Caco-2 (cell line): Measurements from ENCODE around the gene PPP1R13B. TPM values are rescaled to one million over a fixed set of nuclear protein-coding genes. Genes with fewer than 3 reads are reported as not detected.

Experiments used
- BruUV-seq: library from RNA; stranded (reverse); fragments of 400-500 nt; replicated peaks from 2 replicates; lab custom pipeline; 2021; lab: Mats Ljungman, UMichigan
- CTCF ChIA-PET: fragments of 300-600 bp; sonication (Branson Sonifier 250); formaldehyde crosslinking; loops from one replicate; lab custom pipeline; 2022; ENCODE audit warnings: antibody characterized with exemption; lab: Charles Lee
- POLR2A ChIA-PET: fragments of 300-600 bp; sonication (Branson Sonifier 250); formaldehyde crosslinking; loops from one replicate; lab custom pipeline; 2022; ENCODE audit warnings: antibody characterized with exemption; lab: Charles Lee
- DNase-seq, 2 experiments: peaks; one replicate each; pipeline versions ENCODE4 v3.0.0 to v3.0.0-alpha.2; 2020 to 2022
- H3K27me3 ChIP-seq: replicated peaks from 2 replicates; pipeline ENCODE4 v1.6.0; 2011; ENCODE audit warnings: low read length; ENCODE audit not compliant: control insufficient read depth, insufficient read depth
- H3K36me3 ChIP-seq: 2 replicates; pipeline ENCODE4 v1.5.1; 2011; ENCODE audit warnings: low read length; ENCODE audit not compliant: control insufficient read depth, insufficient read depth
- H3K4me1 ChIP-seq: fragments of 250-450 bp; sonication (Bioruptor Pico); 2 replicates; pipeline ENCODE4 v1.5.1; 2020; ENCODE audit warnings: mild to moderate bottlenecking
- H3K4me3 ChIP-seq: 2 replicates; pipeline ENCODE4 v1.5.1; 2011; ENCODE audit warnings: low read depth, mild to moderate bottlenecking, control low read depth, low read length
- H3K9me3 ChIP-seq: fragments of 250-450 bp; sonication (Bioruptor Pico); 2 replicates; pipeline ENCODE4 v1.5.1; 2020; ENCODE audit warnings: mild to moderate bottlenecking, moderate library complexity
- H3K27ac Mint-ChIP-seq: one replicate; pipeline ENCODE4 v1.8.0; 2022; ENCODE audit warnings: mixed read lengths; ENCODE audit not compliant: unreplicated experiment
- H3K27me3 Mint-ChIP-seq: one replicate; pipeline ENCODE4 v1.8.0; 2022; ENCODE audit warnings: mixed read lengths; ENCODE audit not compliant: insufficient read depth, unreplicated experiment
- H3K36me3 Mint-ChIP-seq: one replicate; pipeline ENCODE4 v1.8.0; 2022; ENCODE audit warnings: mild to moderate bottlenecking, mixed read lengths; ENCODE audit not compliant: insufficient read depth, unreplicated experiment
- H3K4me1 Mint-ChIP-seq: one replicate; pipeline ENCODE4 v1.8.0; 2022; ENCODE audit warnings: low read depth, mixed read lengths; ENCODE audit not compliant: unreplicated experiment
- H3K4me3 Mint-ChIP-seq: one replicate; pipeline ENCODE4 v1.8.0; 2022; ENCODE audit warnings: mild to moderate bottlenecking, moderate library complexity, mixed read lengths; ENCODE audit not compliant: unreplicated experiment
- H3K9me3 Mint-ChIP-seq: one replicate; pipeline ENCODE4 v1.8.0; 2022; ENCODE audit warnings: mixed read lengths; ENCODE audit not compliant: unreplicated experiment
- intact Hi-C: fragments of 100-400 bp; cut with micrococcal nuclease; formaldehyde crosslinking; loops from one replicate; pipeline ENCODE4 v1.10.0; 2022; ENCODE audit not compliant: unreplicated experiment
- total RNA-seq: library from RNA; stranded (reverse); gene quantifications from 2 replicates; pipeline ENCODE4 v1.2.3, GENCODE V29; 2022
- TF ChIP-seq, protein P1 (sequence below), 2 experiments: fragments of 200-600 bp in 1 of 2; IDR thresholded peaks; 1 replicate in 1 of 2; 2 replicates in 1 of 2; pipeline versions ENCODE4 v1.5.1 to v1.8.0; 2011 to 2022; ENCODE audit warnings: antibody characterized with exemption in 1 of 2, control low read depth in 1 of 2, inconsistent platforms in 1 of 2, low read depth in 1 of 2, low read length in 1 of 2, mild to moderate bottlenecking in 1 of 2, moderate library complexity in 1 of 2; ENCODE audit not compliant: insufficient read depth in 1 of 2, severe bottlenecking in 1 of 2, unreplicated experiment in 1 of 2

Gene PPP1R13B
- total RNA-seq, 1 experiment from 2014 or later, result 15.8 TPM

DNA sequence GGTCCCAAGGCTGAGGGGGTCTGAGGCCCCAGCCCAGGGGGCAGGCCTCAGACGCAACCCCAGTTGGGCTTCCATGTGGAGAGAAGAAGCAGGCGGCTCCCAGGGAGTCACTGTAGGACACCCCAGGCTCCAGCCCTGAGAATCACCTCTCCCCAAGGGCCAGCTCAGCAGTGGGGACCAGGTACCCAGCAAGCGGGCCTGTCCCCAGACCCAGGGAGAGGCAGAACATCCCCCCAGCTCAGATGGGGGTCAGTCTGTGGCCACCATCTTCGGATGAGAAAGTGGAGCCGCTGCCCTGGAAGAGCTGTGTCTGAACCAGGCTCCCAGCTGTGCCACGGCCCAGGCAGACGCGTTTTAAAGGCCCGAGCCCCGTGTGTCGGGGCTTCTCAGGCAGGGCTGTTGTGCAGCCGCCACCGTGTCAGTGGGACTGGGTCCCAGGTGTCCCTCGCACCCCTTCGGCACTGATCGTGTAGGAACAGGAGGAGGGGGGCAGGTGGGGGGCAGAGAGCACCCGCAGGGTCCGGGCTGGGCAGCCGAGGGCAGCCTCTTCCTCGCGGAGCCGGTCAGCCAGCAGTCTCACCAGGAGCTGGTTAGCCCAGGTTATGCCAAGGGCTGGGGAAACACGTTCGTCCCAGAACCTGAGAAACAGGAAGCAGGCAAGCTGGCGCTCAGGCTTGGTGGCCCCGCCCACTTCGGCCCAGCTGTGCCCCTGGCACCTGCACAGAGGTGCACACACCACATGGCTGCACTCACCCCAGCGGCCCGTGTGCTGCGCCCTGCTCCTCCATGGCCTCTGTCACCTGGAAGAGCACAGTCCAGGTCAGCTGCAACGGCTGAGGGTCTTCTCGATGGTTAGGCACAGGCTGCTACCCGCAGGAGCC lies 148.8 kb downstream of the PPP1R13B start:
- peaks cover 87% of the 10 kb centered on the region for H3K36me3 Mint-ChIP-seq

DNA sequence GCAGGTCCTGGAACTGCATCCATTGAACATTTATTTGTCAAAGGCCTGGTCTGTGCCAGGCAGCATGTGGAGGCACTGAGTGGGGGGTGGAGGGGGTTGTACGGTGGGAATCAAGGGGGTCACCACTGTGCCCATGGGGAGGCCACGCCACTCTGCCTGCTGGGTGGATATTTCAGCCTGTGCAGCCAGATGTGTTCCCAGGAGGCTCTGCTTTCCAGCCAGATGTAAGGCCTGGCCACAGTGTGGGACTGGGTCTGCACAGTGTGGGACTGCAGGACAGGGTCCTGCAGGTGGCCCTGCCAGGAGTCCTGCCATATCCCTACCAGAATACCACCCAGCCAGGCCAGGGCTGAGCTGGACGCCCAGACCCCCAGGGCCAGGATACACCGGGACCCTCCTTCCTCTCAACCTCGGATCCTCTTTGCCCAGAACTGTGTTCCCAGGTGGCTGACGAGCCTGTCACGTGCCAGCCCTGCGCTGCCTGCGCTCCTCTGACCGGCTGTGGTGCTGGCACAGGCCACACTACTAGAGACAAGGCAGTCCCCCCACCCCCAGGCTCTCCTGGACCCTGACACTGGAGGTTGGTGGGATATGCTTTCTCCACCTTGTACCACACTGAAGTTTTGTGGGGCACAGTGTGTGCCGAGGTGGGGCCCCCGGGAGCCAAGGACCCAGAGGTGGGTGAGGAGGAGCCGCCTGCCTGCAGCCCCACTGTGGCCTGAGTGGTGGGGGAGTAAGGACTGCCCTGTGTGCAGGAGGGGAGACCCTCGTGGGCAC lies 149.6 kb downstream of the PPP1R13B start:
- no peaks in the 10 kb centered on the region for H3K4me1 ChIP-seq
- peaks cover 87% of the 10 kb centered on the region for H3K36me3 Mint-ChIP-seq
- no peaks in the 10 kb centered on the region for H3K9me3 Mint-ChIP-seq
- TSS peak; percentile 18 for BruUV-seq
- H3K27me3 Mint-ChIP-seq, result no peaks in the 10 kb centered on the region
- no peaks in the 10 kb centered on the region for H3K4me1 Mint-ChIP-seq
- no peaks in the 10 kb centered on the region for H3K9me3 ChIP-seq
- ChIA-PET CTCF (no interaction called here), POLR2A (no interaction called here)
- no peaks in the 10 kb centered on the region for H3K27me3 ChIP-seq
- DNase-seq, result no peak
- TF ChIP-seq, protein P1, sequence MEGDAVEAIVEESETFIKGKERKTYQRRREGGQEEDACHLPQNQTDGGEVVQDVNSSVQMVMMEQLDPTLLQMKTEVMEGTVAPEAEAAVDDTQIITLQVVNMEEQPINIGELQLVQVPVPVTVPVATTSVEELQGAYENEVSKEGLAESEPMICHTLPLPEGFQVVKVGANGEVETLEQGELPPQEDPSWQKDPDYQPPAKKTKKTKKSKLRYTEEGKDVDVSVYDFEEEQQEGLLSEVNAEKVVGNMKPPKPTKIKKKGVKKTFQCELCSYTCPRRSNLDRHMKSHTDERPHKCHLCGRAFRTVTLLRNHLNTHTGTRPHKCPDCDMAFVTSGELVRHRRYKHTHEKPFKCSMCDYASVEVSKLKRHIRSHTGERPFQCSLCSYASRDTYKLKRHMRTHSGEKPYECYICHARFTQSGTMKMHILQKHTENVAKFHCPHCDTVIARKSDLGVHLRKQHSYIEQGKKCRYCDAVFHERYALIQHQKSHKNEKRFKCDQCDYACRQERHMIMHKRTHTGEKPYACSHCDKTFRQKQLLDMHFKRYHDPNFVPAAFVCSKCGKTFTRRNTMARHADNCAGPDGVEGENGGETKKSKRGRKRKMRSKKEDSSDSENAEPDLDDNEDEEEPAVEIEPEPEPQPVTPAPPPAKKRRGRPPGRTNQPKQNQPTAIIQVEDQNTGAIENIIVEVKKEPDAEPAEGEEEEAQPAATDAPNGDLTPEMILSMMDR (IDR thresholded peaks at IDR 0.05; ENCODE audit: insufficient read depth in 1 of 2, low read depth in 1 of 2, low read length in 1 of 2, severe bottlenecking in 1 of 2, unreplicated experiment in 1 of 2), result no peak
- no peak overlapping the region for H3K4me3 ChIP-seq
- H3K36me3 ChIP-seq, result peaks cover 2% of the 10 kb centered on the region; the same call in 1 of the 2 replicates
- H3K27ac Mint-ChIP-seq, result no peak overlapping the region
- H3K4me3 Mint-ChIP-seq, result peak overlapping the region; percentile 31
- intact Hi-C loops, result no loop called here

More for the DNA sequence above, 148.8 kb downstream of the PPP1R13B start:
- Mint-ChIP-seq H3K4me1 (no peaks in the 10 kb centered on the region), H3K4me3 (no peak overlapping the region), H3K27me3 (no peaks in the 10 kb centered on the region), H3K9me3 (no peaks in the 10 kb centered on the region), H3K27ac (peak overlapping the region; percentile 45)
- peaks cover 2% of the 10 kb centered on the region; the same call in 1 of the 2 replicates for H3K36me3 ChIP-seq
- DNase-seq, result no peak
- no peak overlapping the region for H3K4me3 ChIP-seq
- no TSS peak for BruUV-seq
- POLR2A ChIA-PET, result no interaction called here
- CTCF ChIA-PET, result interaction anchor here (0.6 kb wide), 1 partner anchor 44 kb away, joined by 3 read pairs; no protein-coding TSS in a partner anchor
- intact Hi-C loops, result no loop called here
- no peaks in the 10 kb centered on the region for H3K4me1 ChIP-seq
- TF ChIP-seq, protein P1 (IDR thresholded peaks at IDR 0.05; ENCODE audit: insufficient read depth in 1 of 2, low read depth in 1 of 2, low read length in 1 of 2, severe bottlenecking in 1 of 2, unreplicated experiment in 1 of 2), result no peak
- H3K27me3 ChIP-seq, result no peaks in the 10 kb centered on the region
- no peaks in the 10 kb centered on the region for H3K9me3 ChIP-seq

DNA sequence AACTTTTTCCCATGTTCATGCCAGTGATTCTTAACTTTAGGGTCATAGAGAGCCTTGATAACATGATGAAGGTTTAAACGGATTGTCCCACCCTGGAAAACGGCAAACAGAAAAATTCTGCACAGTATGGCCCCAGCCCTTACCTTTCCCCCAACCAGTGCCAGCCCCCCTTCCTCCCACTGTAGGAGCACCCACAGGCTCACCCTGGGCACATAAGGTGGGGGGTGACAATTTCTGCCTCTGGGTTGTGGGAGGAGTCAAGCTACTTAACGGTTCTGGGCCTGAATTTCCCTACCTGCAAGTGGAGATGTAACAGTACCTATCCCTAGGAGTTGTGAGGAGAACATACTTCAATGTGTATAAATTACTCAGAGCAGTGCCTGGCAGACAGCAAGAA lies 150.2 kb downstream of the PPP1R13B start:
- no TSS peak for BruUV-seq

More for the DNA sequence above, 150.2 kb downstream of the PPP1R13B start:
- no peaks in the 10 kb centered on the region for H3K4me1 Mint-ChIP-seq
- Histone ChIP-seq H3K4me3 (no peak overlapping the region), H3K4me1 (no peaks in the 10 kb centered on the region), H3K9me3 (no peaks in the 10 kb centered on the region), H3K36me3 (peaks cover 2% of the 10 kb centered on the region; the same call in 1 of the 2 replicates), H3K27me3 (no peaks in the 10 kb centered on the region)
- no peak overlapping the region for H3K27ac Mint-ChIP-seq
- TF ChIP-seq, protein P1 (IDR thresholded peaks at IDR 0.05; ENCODE audit: insufficient read depth in 1 of 2, low read depth in 1 of 2, low read length in 1 of 2, severe bottlenecking in 1 of 2, unreplicated experiment in 1 of 2), result no peak
- CTCF ChIA-PET, result no interaction called here
- H3K9me3 Mint-ChIP-seq, result no peaks in the 10 kb centered on the region
- H3K4me3 Mint-ChIP-seq, result no peak overlapping the region
- H3K36me3 Mint-ChIP-seq, result peaks cover 87% of the 10 kb centered on the region
- intact Hi-C loops, result no loop called here
- POLR2A ChIA-PET, result no interaction called here
- no peak for DNase-seq
- no peaks in the 10 kb centered on the region for H3K27me3 Mint-ChIP-seq
